Gastrocnemius medialis (tissue), 4 donors: Measurements from ENCODE around the gene CYB5B. TPM values are rescaled to one million over a fixed set of nuclear protein-coding genes. Genes with fewer than 3 reads are reported as not detected.
A peak's percentile ranks its signal among the peaks of the same experiment; 100 is the strongest.

Experiments used
- ATAC-seq, 2 donors: fragments of 150-250 bp; one replicate each; pipeline ENCODE4 v1.9.1; 2016
- DNase-seq, 2 donors: peaks; one replicate each; pipeline ENCODE4 v3.0.0-alpha.2; 2019
- H3K27ac ChIP-seq, 4 donors: fragments of 200-600 bp; sonication (generic); 1 replicate in 1 of 4; 2 replicates in 3 of 4; pipeline ENCODE4 v1.5.1; 2016 to 2018; ENCODE audit warnings: mild to moderate bottlenecking in 2 of 4, moderate library complexity in 1 of 4
- H3K27me3 ChIP-seq, 3 donors: fragments of 200-600 bp; sonication (generic) in 2 of 3; 1 replicate in 1 of 3; 2 replicates in 2 of 3; pipeline versions ENCODE4 v1.5.1 to v1.6.0; 2016 to 2019; ENCODE audit warnings: mild to moderate bottlenecking in 1 of 3, moderate library complexity in 1 of 3
- H3K36me3 ChIP-seq, 2 donors: fragments of 200-600 bp; sonication (generic) in 1 of 2; one replicate each; pipeline ENCODE4 v1.5.1; 2017 to 2018
- H3K4me1 ChIP-seq, 2 donors: fragments of 200-600 bp; sonication (generic) in 1 of 2; one replicate each; pipeline ENCODE4 v1.5.1; 2016 to 2017; ENCODE audit warnings: mild to moderate bottlenecking in 2 of 2
- H3K4me3 ChIP-seq, 4 donors: fragments of 200-600 bp; sonication (generic) in 3 of 4; 1 replicate in 1 of 4; 2 replicates in 3 of 4; pipeline ENCODE4 v1.5.1; 2016 to 2019; ENCODE audit warnings: mild to moderate bottlenecking in 2 of 4
- H3K9me3 ChIP-seq, 3 donors: fragments of 200-600 bp; sonication (generic) in 2 of 3; 1 replicate in 1 of 3; 2 replicates in 2 of 3; pipeline ENCODE4 v1.5.1; 2016 to 2019
- POLR2A ChIP-seq, 2 donors: fragments of 450-650 bp; IDR thresholded peaks; one replicate each; pipeline ENCODE4 v1.6.1; 2017; ENCODE audit warnings: antibody characterized with exemption in 2 of 2, mild to moderate bottlenecking in 2 of 2, moderate library complexity in 2 of 2
- in situ Hi-C, 4 donors: fragments of 200-750 bp; cut with MboI; loops; one replicate each; pipeline versions ENCODE4 v1.15.0 to v1.8.0; 2017; ENCODE audit warnings: low sequenced_read_pairs in 4 of 4
- intact Hi-C: fragments of 100-400 bp; cut with DNase I; formaldehyde crosslinking; loops from one replicate; pipeline ENCODE4 v1.15.1; 2023; ENCODE audit warnings: low total_unique reads
- total RNA-seq, 4 donors: library from RNA; depleted of rRNA; stranded (reverse); fragments of >200 nt; gene quantifications; one replicate each; pipeline versions ENCODE4 v1.1.0 to v1.2.3, GENCODE V29; 2016
- TF ChIP-seq, protein P1 (sequence below), 5 experiments: fragments of 450-650 bp in 3 of 5; fragments of 200-600 bp in 2 of 5; sonication (generic) in 2 of 5; IDR thresholded peaks in 4 of 5; conservative IDR thresholded peaks in 1 of 5; 1 replicate in 4 of 5; 2 replicates in 1 of 5; pipeline ENCODE4 v1.5.1; 2016 to 2019; ENCODE audit warnings: antibody characterized with exemption in 5 of 5, mild to moderate bottlenecking in 3 of 5, moderate library complexity in 3 of 5

CYB5B gene
- total RNA-seq, 4 donors from 2014 or later: 18.5 to 50.1 (median 26.3) TPM

GRCh38 chr16:69393898-69394849, 30.2 kb upstream of the CYB5B start:
- Histone ChIP-seq H3K4me3 (no peak overlapping the region), H3K27me3 (no peaks in the 10 kb centered on the region), H3K36me3 (no peaks in the 10 kb centered on the region), H3K27ac (peak overlapping the region; percentile 12 to 48 (median 38)), H3K9me3 (no peaks in the 10 kb centered on the region), H3K4me1 (peaks cover 16% of the 10 kb centered on the region in 2 donors)
- in situ Hi-C loops: loop anchor here (5.0 to 25.0 kb wide), 4 partner anchors 171 to 368 kb away; partner anchors contain the start of genes NOB1 (in 3 of the 4), NFAT5 (in 1 of the 4) and WWP2 (in 1 of the 4)
- TF ChIP-seq, protein P1, sequence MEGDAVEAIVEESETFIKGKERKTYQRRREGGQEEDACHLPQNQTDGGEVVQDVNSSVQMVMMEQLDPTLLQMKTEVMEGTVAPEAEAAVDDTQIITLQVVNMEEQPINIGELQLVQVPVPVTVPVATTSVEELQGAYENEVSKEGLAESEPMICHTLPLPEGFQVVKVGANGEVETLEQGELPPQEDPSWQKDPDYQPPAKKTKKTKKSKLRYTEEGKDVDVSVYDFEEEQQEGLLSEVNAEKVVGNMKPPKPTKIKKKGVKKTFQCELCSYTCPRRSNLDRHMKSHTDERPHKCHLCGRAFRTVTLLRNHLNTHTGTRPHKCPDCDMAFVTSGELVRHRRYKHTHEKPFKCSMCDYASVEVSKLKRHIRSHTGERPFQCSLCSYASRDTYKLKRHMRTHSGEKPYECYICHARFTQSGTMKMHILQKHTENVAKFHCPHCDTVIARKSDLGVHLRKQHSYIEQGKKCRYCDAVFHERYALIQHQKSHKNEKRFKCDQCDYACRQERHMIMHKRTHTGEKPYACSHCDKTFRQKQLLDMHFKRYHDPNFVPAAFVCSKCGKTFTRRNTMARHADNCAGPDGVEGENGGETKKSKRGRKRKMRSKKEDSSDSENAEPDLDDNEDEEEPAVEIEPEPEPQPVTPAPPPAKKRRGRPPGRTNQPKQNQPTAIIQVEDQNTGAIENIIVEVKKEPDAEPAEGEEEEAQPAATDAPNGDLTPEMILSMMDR (IDR thresholded peaks at IDR 0.05 in 4 of 5, conservative IDR thresholded peaks at IDR 0.05 in 1 of 5): no peak
- TF ChIP-seq POLR2A (IDR thresholded peaks at IDR 0.05): no peak
- ATAC-seq (no peak), DNase-seq (no peak)
- intact Hi-C loops: no loop called here

DNA sequence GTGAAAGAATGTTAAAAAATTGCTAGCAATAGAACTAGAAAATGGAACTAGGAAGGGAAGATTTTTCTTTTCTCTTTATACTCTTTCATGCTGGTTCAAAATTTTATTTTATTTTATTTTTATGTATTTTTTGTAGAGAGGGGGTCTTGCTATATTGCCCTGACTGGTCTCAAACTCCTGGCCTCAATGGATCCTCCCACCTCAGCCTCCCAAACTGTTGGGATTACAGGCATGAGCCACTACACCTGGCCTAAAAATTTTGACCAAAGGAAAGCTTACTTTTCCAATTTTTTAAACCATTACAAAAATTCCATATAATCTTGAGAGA, 28.6 kb upstream of the CYB5B start:
- H3K4me1 ChIP-seq: peaks cover 16% of the 10 kb centered on the region in 2 donors
- no peak overlapping the region for H3K4me3 ChIP-seq
- intact Hi-C loops (loop anchor here (1.0 to 5.0 kb wide), 4 partner anchors 87 to 359 kb away; no protein-coding TSS in a partner anchor), in situ Hi-C loops (loop anchor here in 3 of 4 donors (5.0 to 25.0 kb wide), 5 partner anchors 91 to 366 kb away; partner anchors contain the start of genes NOB1 (in 3 of the 3), NFAT5 (in 1 of the 3) and WWP2 (in 1 of the 3))
- no peak for ATAC-seq
- no peaks in the 10 kb centered on the region for H3K27me3 ChIP-seq
- TF ChIP-seq, protein P1 (IDR thresholded peaks at IDR 0.05 in 4 of 5, conservative IDR thresholded peaks at IDR 0.05 in 1 of 5): peak in 1 of 5 experiments; percentile 31
- TF ChIP-seq POLR2A (IDR thresholded peaks at IDR 0.05): no peak
- no peaks in the 10 kb centered on the region for H3K36me3 ChIP-seq
- DNase-seq: no peak
- H3K9me3 ChIP-seq: no peaks in the 10 kb centered on the region
- H3K27ac ChIP-seq: peak overlapping the region; percentile 60 to 77 (median 62)

DNA sequence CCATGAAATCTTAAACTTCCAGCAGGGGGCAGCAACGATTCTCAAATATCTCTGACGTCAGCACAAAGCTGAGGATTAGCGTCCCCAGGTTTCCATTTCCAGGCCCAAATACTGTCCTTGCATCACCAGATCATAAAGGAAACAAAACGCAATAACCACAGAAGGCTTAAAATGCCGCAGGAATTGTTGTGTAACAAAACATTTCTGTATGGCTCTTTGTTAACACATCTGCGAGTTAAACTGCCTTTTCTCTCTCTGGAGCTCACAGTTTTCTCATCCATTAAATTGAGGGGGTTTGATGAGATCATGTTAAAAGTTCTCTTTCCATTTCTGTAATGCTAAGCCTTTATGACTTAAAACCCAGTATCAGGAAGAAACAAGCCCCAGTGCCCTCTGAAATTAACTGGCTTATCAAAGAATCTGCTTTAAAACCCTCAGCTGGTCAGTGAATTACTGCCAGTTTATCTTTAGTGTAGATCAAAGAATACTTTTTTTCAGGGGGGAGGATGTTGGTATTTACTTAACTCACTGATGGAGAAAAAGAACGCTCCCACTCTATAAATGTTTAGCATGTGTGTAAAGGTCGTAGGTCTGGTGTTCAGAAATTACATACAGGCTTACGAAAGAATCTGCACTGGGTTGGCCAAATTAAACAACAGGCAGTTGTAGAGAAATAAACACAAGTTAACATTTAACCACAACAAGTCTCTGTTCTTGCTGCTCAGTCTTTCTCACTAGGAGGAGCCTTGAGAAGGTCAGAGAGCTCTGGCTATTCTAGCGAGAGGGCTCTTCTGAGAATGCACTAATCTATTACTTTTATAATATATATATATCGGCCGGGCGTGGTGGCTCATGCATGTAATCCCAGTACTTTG, 28.0 kb upstream of the CYB5B start:
- H3K36me3 ChIP-seq: no peaks in the 10 kb centered on the region
- H3K4me1 ChIP-seq: peaks cover 16% of the 10 kb centered on the region in 2 donors
- H3K9me3 ChIP-seq: no peaks in the 10 kb centered on the region
- H3K27ac ChIP-seq: peak overlapping the region; percentile 60 to 77 (median 62)
- no peak for TF ChIP-seq POLR2A (IDR thresholded peaks at IDR 0.05)
- TF ChIP-seq, protein P1 (IDR thresholded peaks at IDR 0.05 in 4 of 5, conservative IDR thresholded peaks at IDR 0.05 in 1 of 5): peak in 4 of 5 experiments; percentile 70 to 79 (median 76)
- ATAC-seq (peak; percentile 57 to 67), DNase-seq (peak; percentile 40 to 53)
- no peaks in the 10 kb centered on the region for H3K27me3 ChIP-seq
- in situ Hi-C loops: loop anchor here in 3 of 4 donors (5.0 to 25.0 kb wide), 5 partner anchors 91 to 366 kb away; partner anchors contain the start of genes NOB1 (in 3 of the 3), NFAT5 (in 1 of the 3) and WWP2 (in 1 of the 3)
- H3K4me3 ChIP-seq: no peak overlapping the region
- intact Hi-C loops: loop anchor here (1.0 to 5.0 kb wide), 4 partner anchors 86 to 359 kb away; no protein-coding TSS in a partner anchor
